ENCODE measurements around the gene ARL2.

The ARL2 gene

GRCh38 chr11:65056999-65057398, 43.0 kb downstream of the ARL2 start:
- TF ChIP-seq CTCF (IDR thresholded peaks at IDR 0.05; ENCODE audit: control insufficient read depth, extremely low read depth, insufficient read depth), result no peak
- no peak overlapping the region for H3K4me3 ChIP-seq (ENCODE audit: low read depth, low read length)

GRCh38 chr11:65057526-65057925, 43.6 kb downstream of the ARL2 start:
- no peak for DNase-seq (ENCODE audit: low read depth)
- H3K4me3 ChIP-seq (ENCODE audit: low read depth, low read length), result no peak overlapping the region
- TF ChIP-seq CTCF (IDR thresholded peaks at IDR 0.05; ENCODE audit: control insufficient read depth, extremely low read depth, insufficient read depth), result no peak

More at GRCh38 chr11:65056999-65057398, 43.0 kb downstream of the ARL2 start:
- DNase-seq (ENCODE audit: low read depth), result no peak

- H3K4me3 ChIP-seq (ENCODE audit: low read depth, low read length), result no peak overlapping the region
- DNase-seq (ENCODE audit: low read depth), result no peak
- no peak for TF ChIP-seq CTCF (IDR thresholded peaks at IDR 0.05; ENCODE audit: control insufficient read depth, extremely low read depth, insufficient read depth)
Observed at GRCh38 chr11:65058012-65058411, 44.1 kb downstream of the ARL2 start.

DNA sequence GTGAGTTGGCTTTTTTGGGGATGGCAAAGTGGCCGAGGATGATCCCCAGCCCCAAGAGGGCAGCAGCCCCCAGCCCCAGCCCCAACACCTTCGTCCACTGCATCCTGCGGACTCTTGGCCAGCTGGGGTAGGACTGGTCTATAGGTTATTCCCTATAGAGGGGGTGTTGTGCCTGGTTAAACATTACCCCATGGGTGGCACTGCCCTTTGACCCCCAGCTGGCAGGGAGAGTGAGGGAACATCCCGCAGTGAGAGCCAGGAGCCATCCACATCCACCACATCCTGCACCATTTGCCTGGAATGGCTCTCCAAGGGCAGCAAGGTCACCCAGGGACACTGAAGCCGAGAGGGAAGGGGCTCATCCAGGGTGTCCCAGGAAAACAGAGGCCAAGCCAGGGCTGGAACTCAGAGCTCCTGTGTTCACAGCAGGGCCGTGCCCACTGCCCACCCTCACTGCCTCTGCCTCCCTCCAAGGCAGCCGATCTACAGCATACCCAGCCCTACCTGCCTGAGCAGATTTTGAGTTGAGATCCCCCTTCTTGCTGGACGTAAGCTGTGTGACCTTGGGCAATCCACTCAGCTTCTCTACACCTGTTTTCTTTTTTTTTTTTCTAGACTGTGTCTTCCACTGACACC, 44.6 kb downstream of the ARL2 start, which contains the start of gene NAALADL1:
TSS of gene NAALADL1 (minus strand) at position 135 of the 636 bp plus-strand sequence. CDS start at position 103, 32 bp downstream.
- TF ChIP-seq CTCF (IDR thresholded peaks at IDR 0.05; ENCODE audit: control insufficient read depth, extremely low read depth, insufficient read depth), result no peak
- no peak for DNase-seq (ENCODE audit: low read depth)
- H3K4me3 ChIP-seq (ENCODE audit: low read depth, low read length), result no peak within 1 kb of the TSS

GRCh38 chr11:65059523-65059922, 45.6 kb downstream of the ARL2 start:
- no peak for TF ChIP-seq CTCF (IDR thresholded peaks at IDR 0.05; ENCODE audit: control insufficient read depth, extremely low read depth, insufficient read depth)
- H3K4me3 ChIP-seq (ENCODE audit: low read depth, low read length), result no peak overlapping the region
- DNase-seq (ENCODE audit: low read depth), result no peak

DNA sequence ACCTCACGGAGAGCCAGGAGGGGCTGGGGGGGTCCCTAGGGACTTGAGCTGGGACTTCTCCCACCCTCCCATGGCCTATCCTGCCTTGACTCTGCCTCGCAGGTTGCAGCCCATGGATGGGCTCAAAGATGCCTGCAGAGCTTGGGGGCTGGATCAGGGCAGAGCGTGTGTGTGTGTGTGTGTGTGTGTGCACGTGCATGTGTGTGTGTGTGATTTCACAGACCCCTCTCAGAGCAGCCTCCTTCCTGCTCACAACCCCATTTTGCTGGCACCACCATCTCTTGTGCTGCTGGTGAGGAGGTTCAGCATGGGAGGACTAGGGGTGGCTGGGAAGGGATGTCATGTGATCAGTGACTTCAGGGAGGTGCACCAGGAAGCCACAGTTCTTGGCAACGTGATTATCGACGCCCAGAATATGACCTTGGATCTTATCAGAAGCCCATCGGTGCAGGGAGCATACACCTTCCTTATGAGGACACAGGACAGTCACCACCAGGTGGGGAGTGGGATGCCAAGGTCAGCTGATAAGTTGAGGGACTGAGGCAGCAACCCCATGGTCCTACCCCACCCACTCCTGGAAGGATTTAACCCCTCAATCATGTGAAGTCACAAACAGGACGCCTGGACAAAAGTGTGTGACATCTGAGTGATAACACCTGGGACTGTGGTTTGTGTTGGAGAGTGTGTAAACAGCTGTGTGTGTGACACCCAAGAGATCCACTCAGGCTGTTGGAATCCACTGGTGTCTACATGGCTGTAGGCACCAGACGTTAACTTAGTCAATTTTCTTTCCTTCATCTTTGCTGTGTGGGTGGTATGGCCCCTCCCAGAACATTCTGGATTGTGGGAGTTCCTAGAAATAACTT, 46.2 kb downstream of the ARL2 start:
- TF ChIP-seq CTCF (IDR thresholded peaks at IDR 0.05; ENCODE audit: control insufficient read depth, extremely low read depth, insufficient read depth), result no peak
- H3K4me3 ChIP-seq (ENCODE audit: low read depth, low read length), result no peak overlapping the region
- DNase-seq (ENCODE audit: low read depth), result no peak
